Neural progenitor cell (in vitro differentiated cells): ENCODE results near the gene GNAS. TPM values are rescaled to one million over a fixed set of nuclear protein-coding genes. Genes with fewer than 3 reads are reported as not detected.

Experiments
- DNase-seq: peaks from one replicate; pipeline ENCODE4 v3.0.0-alpha.2; 2016; ENCODE audit warnings: low spot score
- H2AFZ ChIP-seq: fragments of 200-600 bp; sonication (generic); replicated peaks from 2 replicates; pipeline ENCODE4 v1.6.1; 2016; ENCODE audit warnings: antibody characterized with exemption
- H3F3A ChIP-seq: fragments of 200-600 bp; sonication (generic); 2 replicates; pipeline ENCODE4 v1.6.1; 2016; ENCODE audit warnings: antibody characterized with exemption, low read depth
- H3K27ac ChIP-seq: fragments of 200-600 bp; sonication (generic); 2 replicates; pipeline ENCODE4 v1.5.1; 2016; ENCODE audit warnings: mild to moderate bottlenecking
- H3K27me3 ChIP-seq: fragments of 200-600 bp; sonication (generic); 2 replicates; pipeline ENCODE4 v1.6.1; 2016; ENCODE audit warnings: mild to moderate bottlenecking, moderate library complexity
- H3K36me3 ChIP-seq: fragments of 200-600 bp; sonication (generic); 2 replicates; pipeline ENCODE4 v1.5.1; 2016
- H3K4me1 ChIP-seq: fragments of 200-600 bp; sonication (generic); 2 replicates; pipeline ENCODE4 v1.6.1; 2016; ENCODE audit warnings: mixed run types
- H3K4me2 ChIP-seq: fragments of 200-600 bp; sonication (generic); 2 replicates; pipeline ENCODE4 v1.6.1; 2016
- H3K4me3 ChIP-seq: fragments of 200-600 bp; sonication (generic); 2 replicates; pipeline ENCODE4 v1.5.1; 2016
- H3K79me2 ChIP-seq: fragments of 200-600 bp; sonication (generic); 2 replicates; pipeline ENCODE4 v1.6.1; 2016; ENCODE audit warnings: low read depth
- H3K9ac ChIP-seq: fragments of 200-600 bp; sonication (generic); 2 replicates; pipeline ENCODE4 v1.6.1; 2016
- H3K9me3 ChIP-seq: fragments of 200-600 bp; sonication (generic); 2 replicates; pipeline ENCODE4 v1.5.1; 2016; ENCODE audit warnings: low read depth
- H4K20me1 ChIP-seq: fragments of 200-600 bp; sonication (generic); 2 replicates; pipeline ENCODE4 v1.6.1; 2016; ENCODE audit warnings: low read depth
- H3K27ac Mint-ChIP-seq: 3 replicates; pipeline ENCODE4 v1.8.0; 2021; ENCODE audit warnings: mixed read lengths
- H3K27me3 Mint-ChIP-seq: 2 replicates; pipeline ENCODE4 v1.8.0; 2022; ENCODE audit warnings: low read depth, mild to moderate bottlenecking, inconsistent platforms, moderate library complexity, mixed read lengths; ENCODE audit not compliant: insufficient read depth
- H3K36me3 Mint-ChIP-seq: 3 replicates; pipeline ENCODE4 v1.8.0; 2021; ENCODE audit warnings: mixed read lengths
- H3K4me1 Mint-ChIP-seq: 3 replicates; pipeline ENCODE4 v1.8.0; 2021; ENCODE audit warnings: mixed read lengths
- H3K4me3 Mint-ChIP-seq: 3 replicates; pipeline ENCODE4 v1.8.0; 2021; ENCODE audit warnings: mild to moderate bottlenecking, moderate library complexity, mixed read lengths
- H3K9me3 Mint-ChIP-seq: 3 replicates; pipeline ENCODE4 v1.8.0; 2020; ENCODE audit warnings: mixed read lengths
- CTCF ChIP-seq: fragments of 200-600 bp; sonication (generic); IDR thresholded peaks from 2 replicates; pipeline ENCODE4 v1.5.1; 2017; ENCODE audit warnings: antibody characterized with exemption, mild to moderate bottlenecking
- EZH2 ChIP-seq: fragments of 200-600 bp; sonication (generic); IDR thresholded peaks from 2 replicates; pipeline ENCODE4 v1.6.1; 2017; ENCODE audit warnings: antibody characterized with exemption, mild to moderate bottlenecking, moderate library complexity
- EZH2phosphoT487 ChIP-seq: fragments of 200-600 bp; sonication (generic); IDR thresholded peaks from 2 replicates; pipeline ENCODE4 v1.6.1; 2017; ENCODE audit warnings: antibody characterized with exemption
- total RNA-seq: library from RNA; depleted of rRNA; stranded (reverse); fragments of >200 nt; gene quantifications from 2 replicates; pipeline ENCODE4 v1.2.3, GENCODE V29; 2015; ENCODE audit warnings: low replicate concordance

The GNAS gene
- total RNA-seq, 1 donor from 2014 or later = 794 TPM

- DNase-seq = peak; percentile 86
- TF ChIP-seq EZH2 (no peak), EZH2phosphoT487 (no peak), CTCF (no peak)
- H3K4me1 Mint-ChIP-seq = peaks cover 26% of the 10 kb centered on the region
Observed at GRCh38 chr20:58890518-58891085, 38.1 kb downstream of the GNAS start.

GRCh38 chr20:58891086-58891717, 38.7 kb downstream of the GNAS start:
- no peak for TF ChIP-seq CTCF
- no peak for TF ChIP-seq EZH2phosphoT487
- Mint-ChIP-seq H3K4me3 (peak overlapping the region; percentile 85), H3K9me3 (peaks cover 4% of the 10 kb centered on the region), H3K4me1 (peaks cover 32% of the 10 kb centered on the region), H3K36me3 (peaks cover 4% of the 10 kb centered on the region), H3K27me3 (peaks cover 10% of the 10 kb centered on the region), H3K27ac (no peak overlapping the region)
- Histone ChIP-seq H3K36me3 (no peaks in the 10 kb centered on the region), H3K4me2 (peak overlapping the region; percentile 90), H3K9ac (no peak overlapping the region), H3K27ac (peak overlapping the region; percentile 90), H2AFZ (no peak overlapping the region), H3K79me2 (peaks cover 74% of the 10 kb centered on the region), H3K9me3 (no peaks in the 10 kb centered on the region), H3K27me3 (peaks cover 3% of the 10 kb centered on the region), H3K4me1 (peaks cover 37% of the 10 kb centered on the region), H3K4me3 (peak overlapping the region; percentile 99), H4K20me1 (peaks cover 42% of the 10 kb centered on the region), H3F3A (peaks cover 35% of the 10 kb centered on the region)
- DNase-seq = peak; percentile 91

More at GRCh38 chr20:58890518-58891085, 38.1 kb downstream of the GNAS start:
- Histone ChIP-seq H3K4me2 (peak overlapping the region; percentile 90), H2AFZ (no peak overlapping the region), H3K4me3 (peak overlapping the region; percentile 99), H3K9ac (no peak overlapping the region), H3K79me2 (peaks cover 68% of the 10 kb centered on the region), H3K36me3 (no peaks in the 10 kb centered on the region), H3K9me3 (no peaks in the 10 kb centered on the region), H3K27ac (peak overlapping the region; percentile 82), H3F3A (peaks cover 35% of the 10 kb centered on the region), H3K4me1 (peaks cover 31% of the 10 kb centered on the region), H3K27me3 (peaks cover 3% of the 10 kb centered on the region), H4K20me1 (peaks cover 36% of the 10 kb centered on the region)
- peak overlapping the region; percentile 94 for H3K4me3 Mint-ChIP-seq
- H3K9me3 Mint-ChIP-seq = peaks cover 5% of the 10 kb centered on the region
- H3K36me3 Mint-ChIP-seq = peaks cover 2% of the 10 kb centered on the region
- peaks cover 10% of the 10 kb centered on the region for H3K27me3 Mint-ChIP-seq
- H3K27ac Mint-ChIP-seq = peak overlapping the region; percentile 97

GRCh38 chr20:58891718-58892140, 39.2 kb downstream of the GNAS start:
- H3F3A ChIP-seq = peaks cover 39% of the 10 kb centered on the region
- H3K4me2 ChIP-seq = peak overlapping the region; percentile 95
- no peak for TF ChIP-seq CTCF
- no peak for TF ChIP-seq EZH2phosphoT487
- no peak for TF ChIP-seq EZH2
- Mint-ChIP-seq H3K4me1 (peaks cover 37% of the 10 kb centered on the region), H3K27me3 (peaks cover 10% of the 10 kb centered on the region), H3K9me3 (peaks cover 2% of the 10 kb centered on the region), H3K36me3 (peaks cover 6% of the 10 kb centered on the region), H3K27ac (peak overlapping the region; percentile 98), H3K4me3 (peak overlapping the region; percentile 98)
- peaks cover 47% of the 10 kb centered on the region for H4K20me1 ChIP-seq
- no peaks in the 10 kb centered on the region for H3K9me3 ChIP-seq
- peaks cover 43% of the 10 kb centered on the region for H3K4me1 ChIP-seq
- peak overlapping the region; percentile 67 for H3K9ac ChIP-seq
- H2AFZ ChIP-seq = no peak overlapping the region
- no peaks in the 10 kb centered on the region for H3K36me3 ChIP-seq
- peak; percentile 84 for DNase-seq
- H3K79me2 ChIP-seq = peaks cover 79% of the 10 kb centered on the region
- peak overlapping the region; percentile 90 for H3K27ac ChIP-seq
- H3K27me3 ChIP-seq = peaks cover 3% of the 10 kb centered on the region
- peak overlapping the region; percentile 80 for H3K4me3 ChIP-seq
